Tongue (tissue), 2 donors: ENCODE results near the gene FSIP1. TPM values are rescaled to one million over a fixed set of nuclear protein-coding genes. Genes with fewer than 3 reads are reported as not detected.

ENCODE experiments used
- DNase-seq: peaks from one replicate; pipeline ENCODE4 v3.0.0-alpha.2; 2015
- total RNA-seq: library from RNA; depleted of rRNA; stranded (reverse); fragments of >200 nt; gene quantifications from one replicate; pipeline ENCODE4 v1.2.3, GENCODE V29; 2014

FSIP1 gene
- total RNA-seq, 1 donor from 2014 or later, result 0.10 TPM

GRCh38 chr15:39684233-39684632, 98.4 kb downstream of the FSIP1 start:
- peak; percentile 26 for DNase-seq

GRCh38 chr15:39682366-39682765, 100.3 kb downstream of the FSIP1 start:
- no peak for DNase-seq

GRCh38 chr15:39680868-39681267, 101.8 kb downstream of the FSIP1 start:
- no peak for DNase-seq

GRCh38 chr15:39672666-39673065, 110.0 kb downstream of the FSIP1 start:
- DNase-seq, result no peak

- DNase-seq, result no peak
Measured at GRCh38 chr15:39672184-39672583, 110.5 kb downstream of the FSIP1 start.

GRCh38 chr15:39670687-39671086, 112.0 kb downstream of the FSIP1 start:
- no peak for DNase-seq

- no peak for DNase-seq
Measured at GRCh38 chr15:39669661-39670060, 113.0 kb downstream of the FSIP1 start.

GRCh38 chr15:39669241-39669640, 113.4 kb downstream of the FSIP1 start:
- DNase-seq, result no peak

- no peak for DNase-seq
Measured at GRCh38 chr15:39668457-39668856, 114.2 kb downstream of the FSIP1 start.

GRCh38 chr15:39667382-39668127, 115.1 kb downstream of the FSIP1 start:
- DNase-seq, result no peak

- no peak for DNase-seq
Measured at GRCh38 chr15:39666677-39667076, 116.0 kb downstream of the FSIP1 start.

GRCh38 chr15:39665629-39666250, 116.9 kb downstream of the FSIP1 start:
- no peak for DNase-seq

- DNase-seq, result no peak
Measured at GRCh38 chr15:39663704-39664250, 118.9 kb downstream of the FSIP1 start.

GRCh38 chr15:39661776-39662175, 120.9 kb downstream of the FSIP1 start:
- no peak for DNase-seq

GRCh38 chr15:39658740-39659139, 123.9 kb downstream of the FSIP1 start:
- no peak for DNase-seq

- DNase-seq, result no peak
Measured at GRCh38 chr15:39657668-39658067, 125.0 kb downstream of the FSIP1 start.

- DNase-seq, result no peak
Measured at GRCh38 chr15:39657181-39657580, 125.5 kb downstream of the FSIP1 start.

GRCh38 chr15:39654304-39654703, 128.3 kb downstream of the FSIP1 start:
- no peak for DNase-seq

- no peak for DNase-seq
Measured at GRCh38 chr15:39651881-39652280, 130.8 kb downstream of the FSIP1 start.

- DNase-seq, result no peak
Measured at GRCh38 chr15:39651295-39651694, 131.3 kb downstream of the FSIP1 start.

- DNase-seq, result no peak
Measured at GRCh38 chr15:39649757-39650156, 132.9 kb downstream of the FSIP1 start.

GRCh38 chr15:39646425-39646824, 136.2 kb downstream of the FSIP1 start:
- no peak for DNase-seq

- no peak for DNase-seq
Measured at GRCh38 chr15:39645976-39646257, 136.7 kb downstream of the FSIP1 start.
